Fibroblast of mammary gland (primary cell): Measurements from ENCODE around the gene CYLD.

Experiments
- DNase-seq: peaks from one replicate; pipeline ENCODE4 v3.0.0-alpha.2; 2010; ENCODE audit warnings: low read depth
- H3K4me3 ChIP-seq: 2 replicates; pipeline ENCODE4 v1.5.1; 2011; ENCODE audit warnings: low read depth, mild to moderate bottlenecking, low read length, moderate library complexity; ENCODE audit not compliant: control insufficient read depth
- TF ChIP-seq, protein P1 (sequence below): conservative IDR thresholded peaks from 2 replicates; pipeline ENCODE4 v1.5.1; 2011; ENCODE audit warnings: low read depth, low read length, inconsistent platforms; ENCODE audit not compliant: control insufficient read depth, insufficient read depth

CYLD gene

DNA sequence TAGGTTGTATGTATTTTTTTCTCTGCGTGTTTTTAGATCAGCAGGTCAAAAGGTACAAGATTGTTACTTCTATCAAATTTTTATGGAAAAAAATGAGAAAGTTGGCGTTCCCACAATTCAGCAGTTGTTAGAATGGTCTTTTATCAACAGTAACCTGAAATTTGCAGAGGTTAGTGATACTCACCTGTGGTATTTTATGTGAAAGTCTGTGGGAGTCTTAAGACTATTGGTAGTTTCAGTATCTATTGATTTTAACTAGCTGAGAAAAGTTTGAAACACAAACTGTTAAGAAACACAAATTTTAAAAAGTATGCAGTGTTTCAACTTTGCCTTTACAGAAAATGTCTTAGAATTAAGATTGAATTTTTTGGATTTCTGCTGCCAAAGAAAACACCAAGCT lies 49.6 kb downstream of the CYLD start:
- H3K4me3 ChIP-seq = no peak overlapping the region
- TF ChIP-seq, protein P1, sequence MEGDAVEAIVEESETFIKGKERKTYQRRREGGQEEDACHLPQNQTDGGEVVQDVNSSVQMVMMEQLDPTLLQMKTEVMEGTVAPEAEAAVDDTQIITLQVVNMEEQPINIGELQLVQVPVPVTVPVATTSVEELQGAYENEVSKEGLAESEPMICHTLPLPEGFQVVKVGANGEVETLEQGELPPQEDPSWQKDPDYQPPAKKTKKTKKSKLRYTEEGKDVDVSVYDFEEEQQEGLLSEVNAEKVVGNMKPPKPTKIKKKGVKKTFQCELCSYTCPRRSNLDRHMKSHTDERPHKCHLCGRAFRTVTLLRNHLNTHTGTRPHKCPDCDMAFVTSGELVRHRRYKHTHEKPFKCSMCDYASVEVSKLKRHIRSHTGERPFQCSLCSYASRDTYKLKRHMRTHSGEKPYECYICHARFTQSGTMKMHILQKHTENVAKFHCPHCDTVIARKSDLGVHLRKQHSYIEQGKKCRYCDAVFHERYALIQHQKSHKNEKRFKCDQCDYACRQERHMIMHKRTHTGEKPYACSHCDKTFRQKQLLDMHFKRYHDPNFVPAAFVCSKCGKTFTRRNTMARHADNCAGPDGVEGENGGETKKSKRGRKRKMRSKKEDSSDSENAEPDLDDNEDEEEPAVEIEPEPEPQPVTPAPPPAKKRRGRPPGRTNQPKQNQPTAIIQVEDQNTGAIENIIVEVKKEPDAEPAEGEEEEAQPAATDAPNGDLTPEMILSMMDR = no peak
- no peak for DNase-seq

DNA sequence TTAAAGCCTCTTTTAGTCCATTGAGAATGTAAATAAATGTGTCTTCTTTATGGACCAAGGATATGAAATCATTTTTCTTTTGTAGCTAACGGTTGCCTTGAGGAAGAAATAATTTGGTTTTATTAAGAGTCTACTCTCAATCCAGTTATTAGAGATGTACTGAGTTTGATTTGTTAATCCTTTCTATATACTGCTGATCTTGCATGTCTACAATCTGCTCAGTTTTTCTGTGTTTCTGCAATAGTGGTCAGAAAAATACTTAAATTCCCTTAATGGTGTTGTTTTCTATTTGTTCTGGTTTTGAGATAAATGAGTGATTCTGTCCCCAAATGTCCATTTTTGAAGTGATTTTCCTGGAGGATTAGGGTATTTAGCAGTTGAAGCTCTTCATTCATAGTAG lies 54.9 kb downstream of the CYLD start:
- no peak overlapping the region for H3K4me3 ChIP-seq
- DNase-seq = no peak
- TF ChIP-seq, protein P1 = no peak

DNA sequence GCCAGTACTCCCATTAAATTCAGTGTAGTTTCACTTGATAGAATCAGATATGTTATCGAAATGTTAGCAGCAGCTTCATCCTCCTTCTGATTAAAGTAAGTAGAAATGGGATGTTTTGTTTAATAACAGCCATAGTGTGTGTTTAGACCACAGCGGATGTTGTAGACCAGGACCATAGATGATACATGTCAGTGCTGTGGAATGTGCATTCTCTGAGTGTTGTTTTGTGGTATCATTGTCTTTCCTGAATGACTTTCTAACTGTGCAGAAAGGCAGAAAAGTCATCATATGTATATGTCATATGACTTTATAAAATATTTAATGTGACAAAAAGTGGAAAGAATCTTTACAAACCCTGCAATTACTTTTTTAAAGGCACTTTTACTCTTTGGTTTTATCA lies 55.6 kb downstream of the CYLD start:
- TF ChIP-seq, protein P1 = no peak
- H3K4me3 ChIP-seq = no peak overlapping the region
- DNase-seq = no peak

DNA sequence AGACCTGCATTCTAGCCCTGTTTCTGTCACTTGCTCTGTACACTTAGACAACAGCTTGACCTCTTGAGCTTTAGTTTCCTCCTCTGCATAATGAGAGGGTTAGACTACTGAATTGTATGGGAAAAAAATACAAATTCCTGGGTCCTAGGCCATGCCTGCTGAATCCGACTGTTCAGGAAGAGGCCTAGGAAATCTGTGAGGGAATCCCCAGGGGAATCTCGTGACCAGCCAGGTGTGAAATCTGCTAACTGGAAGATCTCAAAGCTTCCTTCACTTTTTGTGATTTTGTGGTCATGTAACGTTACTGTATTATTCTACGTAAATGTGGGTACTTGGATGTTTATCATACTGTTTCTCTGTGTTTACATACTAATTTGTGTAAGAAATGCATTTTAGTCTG lies 58.2 kb downstream of the CYLD start:
- no peak overlapping the region for H3K4me3 ChIP-seq
- DNase-seq = no peak
- TF ChIP-seq, protein P1 = no peak

DNA sequence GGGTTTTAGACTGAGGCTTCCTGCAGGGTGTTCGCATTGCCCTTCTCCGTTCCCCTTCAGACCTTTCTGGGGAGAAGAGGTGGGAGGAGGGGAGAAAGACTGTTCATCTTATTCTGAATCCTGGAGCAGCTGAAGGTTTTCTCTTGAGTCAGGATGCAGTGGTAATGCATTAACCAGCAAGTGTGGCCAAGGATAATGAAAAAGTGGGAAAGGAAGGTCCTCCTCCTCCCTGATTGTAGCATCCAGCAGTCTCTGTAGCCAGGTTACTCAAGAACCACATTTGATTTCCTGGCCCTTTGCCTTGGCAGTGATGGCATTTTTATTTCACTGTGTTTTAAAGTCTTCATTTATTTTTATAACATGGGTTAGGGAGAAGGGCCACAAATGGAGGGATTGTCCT lies 59.1 kb downstream of the CYLD start:
- DNase-seq = no peak
- TF ChIP-seq, protein P1 = no peak
- no peak overlapping the region for H3K4me3 ChIP-seq

DNA sequence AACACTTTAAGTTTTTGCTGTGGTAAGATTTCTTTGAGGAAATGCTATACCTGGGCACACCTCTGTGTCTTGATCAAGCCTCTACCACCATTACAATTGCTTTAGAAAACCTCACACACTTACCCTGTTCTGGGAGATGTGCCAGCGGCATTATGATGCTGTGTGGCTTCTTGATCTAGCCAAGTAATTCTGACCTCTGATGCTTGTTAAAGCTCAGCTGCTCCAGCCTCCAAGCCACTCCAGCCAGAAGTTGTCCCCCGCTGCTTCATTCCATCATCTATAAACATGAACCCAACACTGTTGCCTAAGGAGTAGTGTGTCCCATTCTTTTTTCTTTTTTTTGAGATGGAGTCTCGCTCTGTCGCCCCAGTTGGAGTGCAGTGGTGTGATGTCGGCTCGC lies 60.1 kb downstream of the CYLD start:
- peak; percentile 49 for DNase-seq
- H3K4me3 ChIP-seq = no peak overlapping the region
- TF ChIP-seq, protein P1 = no peak

DNA sequence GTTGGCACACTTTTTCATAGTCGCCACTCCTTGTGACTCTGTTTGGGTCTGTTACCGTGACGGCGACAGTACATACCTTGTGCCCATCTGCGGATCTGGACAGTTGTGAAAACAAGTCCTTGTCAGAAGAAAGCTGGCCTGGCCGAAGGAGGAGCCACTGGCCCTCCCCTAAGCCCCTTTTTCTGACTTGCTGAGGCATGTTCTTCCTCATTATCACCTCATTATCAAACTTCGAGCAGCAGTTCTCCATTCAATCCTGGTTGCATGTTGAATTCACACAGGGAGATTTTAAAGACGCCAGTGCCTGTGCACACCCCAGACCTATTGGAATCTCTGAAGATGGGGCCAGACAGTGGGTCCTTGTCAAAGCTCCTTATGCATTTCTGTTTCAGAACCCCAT lies 61.1 kb downstream of the CYLD start:
- DNase-seq = no peak
- H3K4me3 ChIP-seq = no peak overlapping the region
- TF ChIP-seq, protein P1 = no peak
